NCI-H526 (cell line): Measurements from ENCODE around the gene HNRNPK.

Experiments
- DNase-seq, 2 experiments: peaks; one replicate each; lab custom pipeline; 2025; lab: John Stamatoyannopoulos, UW

HNRNPK gene

GRCh38 chr9:83979812-83980394, at the start of gene HNRNPK:
TSS of gene HNRNPK (minus strand) at chr9:83980215. CDS start at chr9:83978252, 1,963 bp downstream.
- DNase-seq = peak; percentile 90 to 95

GRCh38 chr9:84027201-84027600, 47.2 kb upstream of the HNRNPK start:
- DNase-seq = no peak

- no peak for DNase-seq
Measured at GRCh38 chr9:84024041-84024575, 44.1 kb upstream of the HNRNPK start.

GRCh38 chr9:84007662-84008061, 27.6 kb upstream of the HNRNPK start:
- DNase-seq = no peak

GRCh38 chr9:84003246-84003645, 23.2 kb upstream of the HNRNPK start:
- no peak for DNase-seq

GRCh38 chr9:84002344-84002743, 22.3 kb upstream of the HNRNPK start:
- no peak for DNase-seq

GRCh38 chr9:84001621-84002020, 21.6 kb upstream of the HNRNPK start:
- no peak for DNase-seq

- no peak for DNase-seq
Measured at GRCh38 chr9:84000186-84000585, 20.2 kb upstream of the HNRNPK start.

GRCh38 chr9:83999141-83999918, 19.3 kb upstream of the HNRNPK start:
- no peak for DNase-seq

- DNase-seq = no peak
Measured at GRCh38 chr9:83996126-83996525, 16.1 kb upstream of the HNRNPK start.

GRCh38 chr9:83992901-83993300, 12.9 kb upstream of the HNRNPK start:
- DNase-seq = no peak

GRCh38 chr9:83992407-83992806, 12.4 kb upstream of the HNRNPK start:
- DNase-seq = no peak

GRCh38 chr9:83991355-83991754, 11.3 kb upstream of the HNRNPK start:
- no peak for DNase-seq

- no peak for DNase-seq
Measured at GRCh38 chr9:83988411-83988810, 8.4 kb upstream of the HNRNPK start.

GRCh38 chr9:83987402-83987791, 7.4 kb upstream of the HNRNPK start:
- DNase-seq = no peak

- DNase-seq = no peak
Measured at GRCh38 chr9:83986765-83987401, 6.9 kb upstream of the HNRNPK start.

GRCh38 chr9:83986195-83986594, 6.2 kb upstream of the HNRNPK start:
- DNase-seq = no peak

GRCh38 chr9:83981126-83981871, 1.3 kb upstream of the HNRNPK start:
- DNase-seq = peak in 1 of 2 experiments; percentile 45

- peak; percentile 92 to 98 for DNase-seq
Measured at GRCh38 chr9:83980395-83981125, 545 bp upstream of the HNRNPK start, which contains the start of gene RMI1. TSS of gene RMI1 (plus strand) at chr9:83980805. CDS start at chr9:84000987, 20,182 bp downstream.

- DNase-seq = peak; percentile 37 to 72
Measured at GRCh38 chr9:83978992-83979811, 813 bp downstream of the HNRNPK start.
